Cardiac septum (tissue), 1 donor: ENCODE data around the gene PNPO. TPM values are rescaled to one million over a fixed set of nuclear protein-coding genes. Genes with fewer than 3 reads are reported as not detected.
A peak's percentile ranks its signal among the peaks of the same experiment; 100 is the strongest.
"Not testable (repeated sequence)": the region's sequence is repeated elsewhere in the genome, so short reads cannot be mapped to it uniquely, and the experiment has no call there.

Experiments
- DNase-seq: peaks from one replicate; pipeline ENCODE4 v3.0.0-alpha.2; 2020; ENCODE audit warnings: low spot score
- intact Hi-C: fragments of 100-400 bp; cut with DNase I; formaldehyde crosslinking; loops from one replicate; pipeline ENCODE4 v1.14.0; 2022
- total RNA-seq: library from RNA; stranded (reverse); fragmentation: NEBNext Ultra II Directional; extraction: Animal tissue kit (Norgen Biotek cat#: 25700); gene quantifications from one replicate; pipeline ENCODE4 v1.2.1, GENCODE V29; 2021
- donor health status: DM: no; HTN: no; CAD: no.

Gene PNPO
- total RNA-seq, 1 donor from 2014 or later, result 21.3 TPM

- intact Hi-C loops, result no loop called here
- no peak for DNase-seq
These were observed 26.4 kb downstream of the PNPO start for GRCh38 chr17:47967607-47968252.

DNA sequence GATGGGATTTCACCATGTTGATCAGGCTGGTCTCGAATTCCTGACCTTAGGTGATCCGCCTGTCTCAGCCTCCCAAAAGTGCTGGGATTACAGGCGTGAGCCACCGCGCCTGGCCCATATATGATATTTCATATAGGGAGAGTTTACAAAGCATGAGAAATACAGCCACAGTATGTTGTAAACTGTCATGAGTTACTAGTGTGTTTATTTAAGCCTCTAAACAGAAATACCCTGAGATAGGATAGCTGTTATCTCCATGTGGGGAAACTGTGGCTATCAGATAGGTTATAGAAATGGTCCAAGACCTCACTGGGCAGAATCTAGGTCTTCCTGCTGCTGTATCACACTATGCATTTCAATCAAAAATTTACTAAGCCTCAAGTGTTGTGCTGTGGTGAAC is 27.5 kb downstream of the PNPO start:
- no peak for DNase-seq
- intact Hi-C loops, result no loop called here

DNA sequence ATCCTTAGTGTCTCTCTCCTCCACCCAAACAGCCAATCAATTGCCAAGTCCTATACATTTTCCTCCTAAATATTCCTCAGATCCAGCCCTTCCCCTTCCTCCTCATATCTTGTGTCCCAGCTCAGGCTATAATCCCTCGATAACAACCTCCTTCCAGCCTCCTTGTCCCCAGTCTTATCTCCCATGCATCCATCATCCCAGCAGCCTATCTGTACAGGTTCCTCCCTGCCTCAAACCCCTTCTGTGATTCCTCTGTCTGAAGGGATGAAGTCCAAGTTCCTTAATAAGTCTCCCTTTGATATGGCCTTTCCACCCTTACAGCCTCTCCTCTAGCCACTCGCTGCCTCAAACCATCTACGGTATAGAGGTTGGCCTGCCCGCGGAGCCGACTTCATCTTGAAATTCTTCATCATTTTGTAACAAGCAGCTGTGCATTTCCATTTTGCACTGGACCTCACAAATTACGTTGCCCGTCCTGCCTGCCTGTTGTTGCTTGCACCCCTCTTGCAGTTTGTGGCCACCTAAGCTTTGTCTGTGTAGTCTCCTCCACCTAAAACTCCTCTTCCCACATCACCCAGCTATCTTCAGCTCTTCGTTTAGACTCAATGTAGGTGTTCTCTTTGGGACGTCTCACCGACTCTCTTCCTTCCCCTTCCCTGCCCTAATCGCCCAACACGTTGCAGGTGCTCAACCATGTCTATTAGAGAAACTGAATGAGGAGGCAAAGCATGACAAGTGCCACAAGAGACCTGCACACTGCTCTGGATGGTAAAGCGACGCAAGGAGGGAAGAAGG is 28.8 kb downstream of the PNPO start:
- intact Hi-C loops, result loop anchor here (2.0 kb wide), 2 partner anchors 21 to 129 kb away; partner anchors contain the start of gene SCRN2
- no peak for DNase-seq

DNA sequence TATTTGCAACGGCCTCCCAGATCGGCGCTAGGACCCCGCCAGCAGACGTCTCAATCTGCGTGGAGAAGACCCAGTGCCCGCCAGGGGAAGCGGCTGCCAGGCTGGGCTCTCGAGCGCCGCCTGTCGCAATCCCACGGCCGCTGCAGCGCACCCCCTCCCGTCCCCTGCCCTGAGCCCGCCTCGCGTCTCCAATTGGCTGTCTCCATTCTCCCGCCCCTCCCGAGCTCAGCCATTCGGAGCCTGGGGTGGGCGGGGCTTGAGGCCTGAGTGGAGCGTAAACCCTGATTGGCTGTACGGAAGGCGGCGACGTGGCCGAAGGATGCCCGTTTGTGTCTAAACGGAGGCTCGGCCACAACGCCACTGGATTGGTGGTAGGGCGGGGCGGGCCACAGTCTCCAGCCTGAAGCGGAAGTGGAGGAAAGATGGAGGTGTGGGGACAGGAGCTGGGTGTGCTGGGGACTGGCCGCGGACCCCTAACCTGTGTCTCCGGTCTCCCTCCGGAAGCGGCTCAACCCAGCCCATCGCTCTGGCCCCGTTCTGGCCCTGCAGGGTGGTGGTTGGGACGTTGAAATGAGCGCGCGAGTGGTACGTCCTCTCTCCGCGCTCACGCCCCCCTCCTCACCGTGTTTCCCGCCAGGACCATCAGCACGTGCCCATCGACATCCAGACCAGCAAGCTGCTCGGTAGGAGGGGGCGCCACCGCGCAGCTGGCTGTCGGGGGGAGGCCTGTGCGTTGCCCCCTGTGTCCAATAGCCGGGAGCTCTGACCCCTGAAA is 29.5 kb downstream of the PNPO start, which contains the start of gene CDK5RAP3:
TSS of gene CDK5RAP3 (plus strand) at position 389 of the 775 bp plus-strand sequence. CDS start at position 423, 34 bp downstream.
- intact Hi-C loops, result loop anchor here (2.0 kb wide), 2 partner anchors 22 to 130 kb away; partner anchors contain the start of gene SCRN2
- peak; percentile 100 for DNase-seq

- no peak for DNase-seq
- intact Hi-C loops, result no loop called here
These were observed 32.2 kb downstream of the PNPO start for GRCh38 chr17:47973541-47973940.

GRCh38 chr17:47975189-47975822 is 33.9 kb downstream of the PNPO start:
- intact Hi-C loops, result no loop called here
- DNase-seq, result no peak

- DNase-seq, result no peak
- intact Hi-C loops, result no loop called here
These were observed 34.4 kb downstream of the PNPO start for GRCh38 chr17:47975823-47976205.

- intact Hi-C loops, result loop anchor here (2.0 kb wide), 1 partner anchor 40 kb away; no protein-coding TSS in a partner anchor
- DNase-seq, result no peak
These were observed 37.0 kb downstream of the PNPO start for GRCh38 chr17:47978324-47978723.

DNA sequence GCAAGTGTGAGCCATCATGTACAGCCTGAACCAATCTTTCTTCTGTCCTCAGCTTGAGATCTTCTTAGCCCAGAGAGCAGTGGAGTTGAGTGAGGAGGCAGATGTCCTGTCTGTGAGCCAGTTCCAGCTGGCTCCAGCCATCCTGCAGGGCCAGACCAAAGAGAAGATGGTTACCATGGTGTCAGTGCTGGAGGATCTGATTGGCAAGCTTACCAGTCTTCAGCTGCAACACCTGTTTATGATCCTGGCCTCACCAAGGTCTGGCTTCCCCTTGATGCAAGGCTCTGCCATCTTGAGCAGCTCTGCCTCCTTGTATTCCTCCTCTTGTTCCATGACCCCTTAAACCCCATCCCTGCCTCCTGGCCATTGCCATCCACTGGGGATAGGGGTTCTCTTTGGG is 39.2 kb downstream of the PNPO start:
- intact Hi-C loops, result no loop called here
- DNase-seq, result no peak

GRCh38 chr17:47981462-47981861 is 40.1 kb downstream of the PNPO start:
- no peak for DNase-seq

GRCh38 chr17:47982091-47982617 is 40.8 kb downstream of the PNPO start:
- intact Hi-C loops, result no loop called here
- no peak for DNase-seq

More at GRCh38 chr17:47981462-47981861, 40.1 kb downstream of the PNPO start:
- intact Hi-C loops, result no loop called here

DNA sequence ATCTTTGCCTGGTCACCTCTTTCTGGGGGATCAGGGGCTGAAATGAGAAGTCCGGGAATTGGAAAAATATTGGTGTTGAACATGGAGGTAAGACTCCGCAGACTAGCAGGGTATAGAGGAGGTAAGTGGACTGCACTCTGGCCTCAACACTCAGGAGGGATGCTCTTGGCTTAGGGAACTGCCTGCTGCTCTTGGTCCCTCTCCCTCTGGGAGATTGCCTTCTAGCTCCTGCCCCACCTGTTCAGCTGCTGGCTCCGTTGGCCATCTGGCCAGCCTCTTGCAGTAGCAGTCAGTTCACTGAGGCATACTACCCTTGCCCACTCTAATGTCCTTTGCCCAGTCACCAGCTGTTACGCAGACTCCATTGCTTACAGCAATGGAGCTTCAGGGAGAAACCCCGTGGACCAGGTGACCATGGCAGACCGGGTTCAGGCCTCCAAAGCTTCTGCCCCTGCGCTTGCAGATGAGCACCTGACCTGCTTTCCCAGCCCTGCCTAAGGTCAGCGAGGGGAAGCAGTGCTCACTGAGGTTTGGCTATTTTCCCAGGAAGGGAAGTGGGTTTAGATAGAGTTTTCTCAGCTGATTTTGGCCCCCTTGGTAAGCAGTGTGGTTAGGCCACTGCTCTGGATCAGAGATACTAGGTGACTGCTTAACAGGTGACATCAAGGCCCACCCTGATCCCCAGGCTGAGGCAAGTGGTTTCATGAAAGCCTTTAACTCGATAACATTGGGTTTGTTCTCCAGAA is 41.4 kb downstream of the PNPO start:
- intact Hi-C loops, result no loop called here
- DNase-seq, result no peak

- intact Hi-C loops, result no loop called here
- DNase-seq, result no peak
These were observed 42.3 kb downstream of the PNPO start for GRCh38 chr17:47983492-47984223.

DNA sequence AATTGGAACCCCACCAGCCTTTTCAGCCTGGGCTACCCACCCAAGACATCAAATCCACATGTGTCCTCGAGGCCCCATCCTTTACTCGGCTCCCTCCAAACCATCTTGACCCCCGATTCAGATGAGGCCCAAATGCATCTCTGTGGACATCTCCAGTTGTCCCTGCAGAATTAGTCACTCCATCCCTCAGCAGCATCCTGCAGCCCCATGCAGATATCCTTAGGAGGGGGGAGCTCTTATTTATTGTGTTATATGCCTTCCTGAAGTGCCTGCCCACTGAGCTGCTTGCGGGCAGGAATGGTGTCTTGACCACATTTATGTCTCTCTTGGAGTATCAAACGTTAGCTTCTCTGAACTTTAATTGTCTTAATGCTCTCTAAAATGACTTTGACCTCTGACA is 45.1 kb downstream of the PNPO start:
- intact Hi-C loops, result no loop called here
- no peak for DNase-seq

DNA sequence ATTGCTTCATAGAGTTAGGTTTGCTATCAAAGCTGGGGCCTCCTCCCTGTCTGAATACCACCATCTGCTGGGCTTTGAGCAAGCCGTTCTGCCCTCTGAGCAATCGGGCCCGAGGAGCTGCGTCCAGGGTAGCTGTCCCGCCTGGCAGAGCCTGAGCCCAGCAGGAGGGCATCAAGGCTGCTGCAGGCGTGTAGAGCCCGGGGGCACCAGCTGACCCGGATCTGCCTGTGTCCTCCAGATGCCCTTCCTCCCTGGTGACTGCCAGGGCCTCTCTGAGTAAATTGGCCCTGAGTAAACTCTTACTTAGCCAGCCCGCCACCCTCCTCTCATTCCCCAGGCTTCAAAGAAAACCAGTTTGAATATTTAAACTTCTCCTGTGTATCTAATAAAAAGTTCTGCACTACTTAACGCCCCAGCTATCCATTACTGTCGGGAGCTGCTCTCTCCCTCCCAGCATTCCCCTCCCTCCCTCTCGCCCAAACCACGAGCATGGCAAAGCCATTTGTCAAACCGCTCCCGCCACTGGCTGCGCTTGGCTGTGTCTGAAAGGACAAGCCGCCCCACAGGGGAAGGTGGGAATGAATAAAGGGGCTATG is 46.0 kb downstream of the PNPO start:
- no peak for DNase-seq
- intact Hi-C loops, result no loop called here

GRCh38 chr17:47988445-47988844 is 47.1 kb downstream of the PNPO start:
- intact Hi-C loops, DNase-seq: not testable (repeated sequence)

DNA sequence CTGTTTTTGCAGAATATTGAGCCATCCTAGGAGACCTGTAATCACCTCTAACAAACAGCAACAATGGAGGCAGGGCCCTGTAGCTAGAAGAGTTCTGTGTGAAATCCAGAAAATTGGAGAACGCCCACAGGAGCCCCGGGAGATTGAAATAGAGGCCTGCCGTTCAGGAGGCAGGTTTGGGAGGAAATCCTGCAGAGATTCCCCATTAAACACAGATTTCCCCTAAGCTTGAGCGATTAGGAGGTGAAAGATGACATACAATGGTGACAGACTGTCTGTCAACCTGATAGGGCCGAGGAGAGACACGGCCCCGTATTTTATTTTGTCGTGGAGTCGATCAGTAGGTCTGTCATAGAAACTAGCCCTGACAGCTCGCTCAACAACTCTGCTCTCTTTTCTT is 47.8 kb downstream of the PNPO start:
- intact Hi-C loops, result no loop called here
- no peak for DNase-seq

DNA sequence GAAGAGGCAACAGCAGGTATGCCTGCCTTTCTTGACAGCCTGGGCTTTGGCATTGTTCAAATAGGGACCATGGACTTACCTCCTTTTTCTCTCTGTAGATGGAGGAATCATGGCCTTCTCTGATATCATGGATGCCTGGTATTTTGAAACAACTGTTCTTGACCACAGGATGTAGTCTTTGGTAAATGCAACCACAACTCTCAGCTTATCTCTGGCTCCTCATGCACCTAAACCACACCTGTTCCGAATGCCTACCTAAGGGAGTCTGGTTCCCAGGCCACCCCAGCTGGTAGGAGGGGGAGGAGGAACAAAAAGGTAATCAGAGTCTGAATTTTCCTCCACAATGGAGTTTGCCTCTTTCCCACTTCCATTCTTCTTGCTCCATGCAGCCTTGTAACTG is 48.3 kb downstream of the PNPO start:
- intact Hi-C loops, result no loop called here
- no peak for DNase-seq
